ENCODE data around the gene RAB3IL1. TPM values are rescaled to one million over a fixed set of nuclear protein-coding genes. Genes with fewer than 3 reads are reported as not detected.

Gene RAB3IL1
- total and polyA plus RNA-seq, 9 of the 15 experiments (the other 6 are each of a cell fraction or from before 2014, with no cell fraction given) = 0.15 to 42.6 (median 15.5) TPM

DNA sequence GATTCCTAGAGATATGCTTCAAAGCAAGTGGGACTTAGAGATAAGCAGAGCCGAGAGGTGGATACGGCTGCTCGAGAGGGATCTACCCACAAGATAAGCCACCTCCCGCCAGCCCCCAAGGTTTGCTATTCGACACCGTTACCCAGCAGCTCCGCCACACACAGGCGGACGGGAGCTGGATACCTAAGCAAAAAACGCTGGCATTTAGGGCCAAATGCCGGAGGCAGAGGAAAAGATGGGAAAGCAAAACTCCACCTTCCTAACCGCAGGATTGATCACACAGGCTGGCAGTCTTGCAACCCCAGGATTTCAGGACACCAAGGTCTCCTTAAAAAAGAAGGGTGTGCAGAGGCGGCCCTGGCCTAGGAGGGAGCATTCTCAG, 49.4 kb upstream of the RAB3IL1 start:
- peak; percentile 24 for ATAC-seq
- H4K20me1 ChIP-seq (replicated peaks; ENCODE audit: control insufficient read depth, insufficient read depth, low read length) = peaks cover 43% of the 10 kb centered on the region
- peaks cover 50 to 53% of the 10 kb centered on the region in 2 experiments for H3K4me1 ChIP-seq (replicated peaks in 1 of 2; ENCODE audit: control insufficient read depth in 2 of 2, insufficient read depth in 2 of 2, low read length in 2 of 2)
- H3K79me2 ChIP-seq (ENCODE audit: control insufficient read depth, insufficient read depth, low read length) = peaks cover 79% of the 10 kb centered on the region
- peak overlapping the region; percentile 92 to 99 for H3K9ac ChIP-seq (ENCODE audit: insufficient read depth in 1 of 2, low read depth in 2 of 2, low read length in 2 of 2)
- FAIRE-seq = peak; percentile 87
- no peaks in the 10 kb centered on the region for H3K27me3 ChIP-seq (ENCODE audit: control insufficient read depth in 2 of 2, insufficient read depth in 2 of 2, low read length in 2 of 2)
- ChIA-PET POLR2A (interaction anchor here (0.6 to 11.8 kb wide), 44 partner anchors 8 to 348 kb away, joined by 3 to 327 read pairs (median 5); partner anchors contain the start of genes BEST1, FEN1, INCENP and TMEM258), CTCF (ENCODE audit: low intra/inter-chr PET ratio) (interaction anchor here (1.0 kb wide), 1 partner anchor 88 kb away, joined by 3 read pairs; no protein-coding TSS in a partner anchor)
- H2AFZ ChIP-seq (ENCODE audit: low read depth, low read length) = no peak overlapping the region
- peaks cover 3% of the 10 kb centered on the region for H3K9me1 ChIP-seq (ENCODE audit: control insufficient read depth, insufficient read depth, low read length)
- peaks cover 39% of the 10 kb centered on the region for H3K36me3 ChIP-seq (ENCODE audit: control insufficient read depth, insufficient read depth, low read length)
- H3K4me2 ChIP-seq (ENCODE audit: insufficient read depth, low read length) = peak overlapping the region; percentile 96
- intact Hi-C loops (cut with micrococcal nuclease) = loop anchor here (1.0 to 5.0 kb wide), 3 partner anchors 18 to 86 kb away; no protein-coding TSS in a partner anchor
- peak overlapping the region; percentile 89 for H3K27ac ChIP-seq (ENCODE audit: extremely low read depth, low read depth, low read length)
- WGBS (ENCODE audit: insufficient coverage, low coverage, missing lambda C conversion rate) = 1% methylated on average over 13 of the region's 13 CpGs
- H3K9me3 ChIP-seq (replicated peaks; ENCODE audit: control insufficient read depth, insufficient read depth, low read depth, low read length) = no peaks in the 10 kb centered on the region
- in situ Hi-C loops (cut with MboI) = loop anchor here (5.0 kb wide), 1 partner anchor 61 kb away; no protein-coding TSS in a partner anchor
- peak overlapping the region; percentile 80 for H3K4me3 ChIP-seq
- no TSS peak for BruUV-seq (replicated peaks)
- DNase-seq (ENCODE audit: extremely low read depth in 1 of 4, low spot score in 3 of 4) = peak; percentile 69 to 93 (median 76)
- TF ChIP-seq RBM25 (IDR thresholded peaks at IDR 0.05; ENCODE audit: low read depth, low read length, severe bottlenecking) (no peak), NR3C1 (CRISPR knock-in tag; IDR thresholded peaks at IDR 0.05) (no peak), MBD1 (CRISPR knock-in tag; IDR thresholded peaks at IDR 0.05) (no peak), ZNF23 (CRISPR knock-in tag; IDR thresholded peaks at IDR 0.05) (no peak), ZNF764 (CRISPR knock-in tag; IDR thresholded peaks at IDR 0.05; ENCODE audit: low read depth) (no peak), NR2F6 (CRISPR knock-in tag; IDR thresholded peaks at IDR 0.05) (no peak), SIX5 (IDR thresholded peaks at IDR 0.05; ENCODE audit: borderline replicate concordance in 1 of 2, insufficient read depth in 1 of 2, low read depth in 1 of 2, low read length in 2 of 2) (no peak), ZNF121 (CRISPR knock-in tag; conservative IDR thresholded peaks at IDR 0.05) (no peak), GABPA (tag; conservative IDR thresholded peaks at IDR 0.05; ENCODE audit: low read depth) (no peak), MBD2 (IDR thresholded peaks at IDR 0.05; ENCODE audit: borderline replicate concordance, low read depth) (peak; percentile 63; the same call in 1 of the 2 replicates), PTTG1 (tag; IDR thresholded peaks at IDR 0.05; ENCODE audit: low read depth) (no peak), ZNF239 (CRISPR knock-in tag; IDR thresholded peaks at IDR 0.05) (no peak)
- TF ChIP-seq, protein P1, sequence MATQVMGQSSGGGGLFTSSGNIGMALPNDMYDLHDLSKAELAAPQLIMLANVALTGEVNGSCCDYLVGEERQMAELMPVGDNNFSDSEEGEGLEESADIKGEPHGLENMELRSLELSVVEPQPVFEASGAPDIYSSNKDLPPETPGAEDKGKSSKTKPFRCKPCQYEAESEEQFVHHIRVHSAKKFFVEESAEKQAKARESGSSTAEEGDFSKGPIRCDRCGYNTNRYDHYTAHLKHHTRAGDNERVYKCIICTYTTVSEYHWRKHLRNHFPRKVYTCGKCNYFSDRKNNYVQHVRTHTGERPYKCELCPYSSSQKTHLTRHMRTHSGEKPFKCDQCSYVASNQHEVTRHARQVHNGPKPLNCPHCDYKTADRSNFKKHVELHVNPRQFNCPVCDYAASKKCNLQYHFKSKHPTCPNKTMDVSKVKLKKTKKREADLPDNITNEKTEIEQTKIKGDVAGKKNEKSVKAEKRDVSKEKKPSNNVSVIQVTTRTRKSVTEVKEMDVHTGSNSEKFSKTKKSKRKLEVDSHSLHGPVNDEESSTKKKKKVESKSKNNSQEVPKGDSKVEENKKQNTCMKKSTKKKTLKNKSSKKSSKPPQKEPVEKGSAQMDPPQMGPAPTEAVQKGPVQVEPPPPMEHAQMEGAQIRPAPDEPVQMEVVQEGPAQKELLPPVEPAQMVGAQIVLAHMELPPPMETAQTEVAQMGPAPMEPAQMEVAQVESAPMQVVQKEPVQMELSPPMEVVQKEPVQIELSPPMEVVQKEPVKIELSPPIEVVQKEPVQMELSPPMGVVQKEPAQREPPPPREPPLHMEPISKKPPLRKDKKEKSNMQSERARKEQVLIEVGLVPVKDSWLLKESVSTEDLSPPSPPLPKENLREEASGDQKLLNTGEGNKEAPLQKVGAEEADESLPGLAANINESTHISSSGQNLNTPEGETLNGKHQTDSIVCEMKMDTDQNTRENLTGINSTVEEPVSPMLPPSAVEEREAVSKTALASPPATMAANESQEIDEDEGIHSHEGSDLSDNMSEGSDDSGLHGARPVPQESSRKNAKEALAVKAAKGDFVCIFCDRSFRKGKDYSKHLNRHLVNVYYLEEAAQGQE (IDR thresholded peaks at IDR 0.05; ENCODE audit: borderline replicate concordance) = no peak; the same call in 1 of the 2 replicates
- TF ChIP-seq, protein P1 (CRISPR knock-in tag; IDR thresholded peaks at IDR 0.05; ENCODE audit: low read depth) = no peak

Data from K562 (cell line).